Measurements from ENCODE around the gene IRF2BP2.
A peak's percentile ranks its signal among the peaks of the same experiment; 100 is the strongest.
"Not testable (repeated sequence)": the region's sequence is repeated elsewhere in the genome, so short reads cannot be mapped to it uniquely, and the experiment has no call there.

The IRF2BP2 gene

GRCh38 chr1:234643111-234643849 is 33.3 kb upstream of the IRF2BP2 start:
- ATAC-seq, result no peak
- DNase-seq (ENCODE audit: low spot score in 2 of 2), result no peak
- Mint-ChIP-seq H3K36me3 (no peaks in the 10 kb centered on the region), H3K9me3 (peaks cover 4% of the 10 kb centered on the region), H3K4me1 (peaks cover 5% of the 10 kb centered on the region), H3K27ac (no peak overlapping the region), H3K4me3 (no peak overlapping the region)

- Mint-ChIP-seq H3K4me1 (peaks cover 5% of the 10 kb centered on the region), H3K36me3 (no peaks in the 10 kb centered on the region), H3K27ac (no peak overlapping the region), H3K4me3 (no peak overlapping the region), H3K9me3 (peaks cover 4% of the 10 kb centered on the region)
- ATAC-seq, result no peak
- DNase-seq (ENCODE audit: low spot score in 2 of 2), result no peak
Observed at GRCh38 chr1:234642428-234642827, 32.5 kb upstream of the IRF2BP2 start.

GRCh38 chr1:234639961-234640360 is 30.0 kb upstream of the IRF2BP2 start:
- no peak overlapping the region for H3K4me3 Mint-ChIP-seq
- no peaks in the 10 kb centered on the region for H3K36me3 Mint-ChIP-seq
- H3K27ac Mint-ChIP-seq, result no peak overlapping the region
- H3K4me1 Mint-ChIP-seq, result peaks cover 5% of the 10 kb centered on the region
- DNase-seq (ENCODE audit: low spot score in 2 of 2) (no peak), ATAC-seq (no peak)
- H3K9me3 Mint-ChIP-seq, result no peaks in the 10 kb centered on the region

- no peak for DNase-seq (ENCODE audit: low spot score in 2 of 2)
- no peak overlapping the region for H3K4me3 Mint-ChIP-seq
Observed at GRCh38 chr1:234638832-234639799, 29.1 kb upstream of the IRF2BP2 start.

GRCh38 chr1:234634922-234635321 is 24.9 kb upstream of the IRF2BP2 start:
- H3K36me3 Mint-ChIP-seq; ATAC-seq; H3K9me3 Mint-ChIP-seq; DNase-seq (ENCODE audit: low spot score in 2 of 2); H3K4me3 Mint-ChIP-seq: not testable (repeated sequence)
- Mint-ChIP-seq H3K4me1 (peaks cover 17% of the 10 kb centered on the region), H3K27ac (peak overlapping the region; percentile 60)

More at GRCh38 chr1:234638832-234639799, 29.1 kb upstream of the IRF2BP2 start:
- no peak overlapping the region for H3K27ac Mint-ChIP-seq
- no peaks in the 10 kb centered on the region for H3K9me3 Mint-ChIP-seq
- H3K36me3 Mint-ChIP-seq, result no peaks in the 10 kb centered on the region
- H3K4me1 Mint-ChIP-seq, result peaks cover 11% of the 10 kb centered on the region
- no peak for ATAC-seq

GRCh38 chr1:234634387-234634786 is 24.4 kb upstream of the IRF2BP2 start:
- Mint-ChIP-seq H3K4me1 (peaks cover 16% of the 10 kb centered on the region), H3K36me3 (no peaks in the 10 kb centered on the region), H3K4me3 (no peak overlapping the region), H3K9me3 (no peaks in the 10 kb centered on the region), H3K27ac (peak overlapping the region; percentile 60)
- ATAC-seq, result peak; percentile 91
- DNase-seq (ENCODE audit: low spot score in 2 of 2), result no peak

- Mint-ChIP-seq H3K27ac (peak overlapping the region; percentile 60), H3K4me1 (peaks cover 16% of the 10 kb centered on the region), H3K36me3 (no peaks in the 10 kb centered on the region), H3K4me3 (peak overlapping the region; percentile 4), H3K9me3 (no peaks in the 10 kb centered on the region)
- ATAC-seq, result no peak
- DNase-seq (ENCODE audit: low spot score in 2 of 2), result no peak
Observed at GRCh38 chr1:234633246-234634003, 23.4 kb upstream of the IRF2BP2 start.

GRCh38 chr1:234632225-234632624 is 22.2 kb upstream of the IRF2BP2 start:
- Mint-ChIP-seq H3K4me1 (peaks cover 26% of the 10 kb centered on the region), H3K9me3 (no peaks in the 10 kb centered on the region), H3K27ac (no peak overlapping the region), H3K4me3 (no peak overlapping the region), H3K36me3 (no peaks in the 10 kb centered on the region)
- DNase-seq (ENCODE audit: low spot score in 2 of 2), result no peak
- ATAC-seq, result no peak

GRCh38 chr1:234631721-234632125 is 21.7 kb upstream of the IRF2BP2 start:
- peak; percentile 65 for ATAC-seq
- no peak overlapping the region for H3K27ac Mint-ChIP-seq
- no peaks in the 10 kb centered on the region for H3K36me3 Mint-ChIP-seq
- no peak overlapping the region for H3K4me3 Mint-ChIP-seq
- no peaks in the 10 kb centered on the region for H3K9me3 Mint-ChIP-seq
- peaks cover 26% of the 10 kb centered on the region for H3K4me1 Mint-ChIP-seq
- DNase-seq (ENCODE audit: low spot score in 2 of 2), result no peak

- peak overlapping the region; percentile 73 for H3K27ac Mint-ChIP-seq
- peaks cover 19% of the 10 kb centered on the region for H3K4me1 Mint-ChIP-seq
- no peaks in the 10 kb centered on the region for H3K9me3 Mint-ChIP-seq
- DNase-seq (ENCODE audit: low spot score in 2 of 2), result no peak
- peak overlapping the region; percentile 28 for H3K4me3 Mint-ChIP-seq
- H3K36me3 Mint-ChIP-seq, result no peaks in the 10 kb centered on the region
- ATAC-seq, result peak; percentile 66
Observed at GRCh38 chr1:234629026-234629425, 19.0 kb upstream of the IRF2BP2 start.

- H3K36me3 Mint-ChIP-seq, result no peaks in the 10 kb centered on the region
- DNase-seq (ENCODE audit: low spot score in 2 of 2) (no peak), ATAC-seq (peak; percentile 86)
- H3K4me1 Mint-ChIP-seq, result peaks cover 10% of the 10 kb centered on the region
- H3K9me3 Mint-ChIP-seq, result no peaks in the 10 kb centered on the region
- H3K27ac Mint-ChIP-seq, result no peak overlapping the region
- no peak overlapping the region for H3K4me3 Mint-ChIP-seq
Observed at GRCh38 chr1:234628089-234628488, 18.1 kb upstream of the IRF2BP2 start.

GRCh38 chr1:234627009-234627950 is 17.3 kb upstream of the IRF2BP2 start:
- Mint-ChIP-seq H3K4me3 (no peak overlapping the region), H3K4me1 (peaks cover 9% of the 10 kb centered on the region), H3K36me3 (no peaks in the 10 kb centered on the region), H3K9me3 (no peaks in the 10 kb centered on the region), H3K27ac (no peak overlapping the region)
- no peak for ATAC-seq
- no peak for DNase-seq (ENCODE audit: low spot score in 2 of 2)

- Mint-ChIP-seq H3K4me1 (peaks cover 9% of the 10 kb centered on the region), H3K4me3 (no peak overlapping the region), H3K27ac (no peak overlapping the region), H3K9me3 (no peaks in the 10 kb centered on the region), H3K36me3 (no peaks in the 10 kb centered on the region)
- DNase-seq (ENCODE audit: low spot score in 2 of 2) (no peak), ATAC-seq (no peak)
Observed at GRCh38 chr1:234626391-234626790, 16.4 kb upstream of the IRF2BP2 start.

- Mint-ChIP-seq H3K4me1 (peaks cover 9% of the 10 kb centered on the region), H3K27ac (no peak overlapping the region), H3K9me3 (no peaks in the 10 kb centered on the region), H3K4me3 (no peak overlapping the region), H3K36me3 (no peaks in the 10 kb centered on the region)
- ATAC-seq (no peak), DNase-seq (ENCODE audit: low spot score in 2 of 2) (no peak)
Observed at GRCh38 chr1:234624724-234625117, 14.7 kb upstream of the IRF2BP2 start.

Data from stimulated activated effector memory CD8-positive, alpha-beta T cell treated with anti-CD3 and anti-CD28 coated beads, Interleukin-12 subunit alpha, Interleukin-12 subunit beta, amount 100 ng/mL, for 72 hours (primary cell).